Ureter (tissue), 1 donor: ENCODE data around the gene MBNL2. TPM values are rescaled to one million over a fixed set of nuclear protein-coding genes. Genes with fewer than 3 reads are reported as not detected.

Source experiments
- DNase-seq: peaks from one replicate; pipeline ENCODE4 v3.0.0-alpha.2; 2020; ENCODE audit warnings: low spot score
- total RNA-seq: library from RNA; stranded (reverse); gene quantifications from one replicate; pipeline ENCODE4 v1.2.4, GENCODE V29; 2023
- donor health status: DM: yes; HTN: yes; CAD: no.

The MBNL2 gene
- total RNA-seq, 1 donor from 2014 or later = 89.0 TPM

GRCh38 chr13:97440598-97441170 lies 218.6 kb downstream of the MBNL2 start:
- no peak for DNase-seq

GRCh38 chr13:97441368-97441767 lies 219.2 kb downstream of the MBNL2 start:
- DNase-seq = no peak

Other genes with a start within 250 kb of the MBNL2 start
- 3.7 TPM for gene OXGR1, start 227.9 kb upstream of the MBNL2 start, total RNA-seq
- gene RAP2A, start 211.8 kb downstream of the MBNL2 start, total RNA-seq = 15.1 TPM